ENCODE results near the gene RPS6KA1. TPM values are rescaled to one million over a fixed set of nuclear protein-coding genes. Genes with fewer than 3 reads are reported as not detected.

RPS6KA1 gene
- total and polyA plus RNA-seq, 2 of the 13 experiments (the other 11 are each of a cell fraction or from before 2014, with no cell fraction given), result 19.6 to 24.2 TPM

DNA sequence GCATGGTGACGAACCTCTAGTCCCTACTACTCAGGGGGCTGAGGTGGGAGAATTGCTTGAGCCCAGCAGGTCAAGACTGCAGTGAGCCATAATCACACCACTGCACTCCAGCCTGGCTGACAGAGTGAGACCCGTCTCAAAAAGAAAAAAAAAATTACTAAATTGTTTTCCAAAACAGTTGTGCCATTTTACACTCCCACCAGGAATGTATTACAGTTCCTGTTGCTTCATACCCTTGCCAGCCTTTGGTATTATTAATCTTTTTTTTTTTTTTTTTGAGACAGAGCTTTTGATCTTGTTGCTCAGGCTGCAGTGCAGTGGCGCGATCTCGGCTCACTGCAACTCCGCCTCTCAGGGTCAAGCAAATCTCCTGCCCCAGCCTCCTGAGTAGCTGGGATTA lies 55.9 kb downstream of the RPS6KA1 start:
- no peaks in the 10 kb centered on the region for H3K4me1 ChIP-seq (ENCODE audit: insufficient read depth, low read length)
- ChIA-PET CTCF (ENCODE audit: low intra/inter-chr PET ratio, low total read pairs) (no interaction called here), POLR2A (no interaction called here)
- no peaks in the 10 kb centered on the region for H4K20me1 ChIP-seq (ENCODE audit: insufficient read depth, low read length)
- no peaks in the 10 kb centered on the region for H3K27me3 ChIP-seq (ENCODE audit: control insufficient read depth in 1 of 2, insufficient read depth in 2 of 2, low read length in 2 of 2)
- no peak overlapping the region for H3K4me3 ChIP-seq (replicated peaks in 1 of 3; ENCODE audit: insufficient read depth in 1 of 3, low read depth in 2 of 3, low read length in 3 of 3)
- no TSS peak for BruUV-seq (replicated peaks)
- FAIRE-seq (no peak), DNase-seq (ENCODE audit: low spot score) (no peak), ATAC-seq (no peak)
- 26% methylated on average over 6 of the region's 6 CpGs for WGBS (ENCODE audit: low lambda C conversion rate)
- H2AFZ ChIP-seq (ENCODE audit: low read length), result no peak overlapping the region
- no peak overlapping the region for H3K9ac ChIP-seq (ENCODE audit: insufficient read depth, low read depth, low read length)
- no peaks in the 10 kb centered on the region for H3K36me3 ChIP-seq (replicated peaks in 1 of 2; ENCODE audit: control insufficient read depth in 1 of 2, insufficient read depth in 2 of 2, low read length in 2 of 2)
- in situ Hi-C loops (cut with HindIII; ENCODE audit: extremely low pct_ligation_motif_present, low pct_unique_long_range_greater_than_20kb), result no loop called here
- H3K9me3 ChIP-seq (ENCODE audit: low read length), result peaks cover 12% of the 10 kb centered on the region
- intact Hi-C loops (cut with micrococcal nuclease; ENCODE audit: unreplicated experiment), result no loop called here
- H3K27ac ChIP-seq (ENCODE audit: extremely low read length, insufficient read depth, low read length), result no peak overlapping the region
- H3K79me2 ChIP-seq (ENCODE audit: insufficient read depth, low read length), result no peaks in the 10 kb centered on the region
- no peak overlapping the region for H3K4me2 ChIP-seq (ENCODE audit: low read depth, low read length)
- no peak for TF ChIP-seq IKZF4 (CRISPR knock-in tag; IDR thresholded peaks at IDR 0.05; ENCODE audit: borderline replicate concordance, low read depth, not compliant biosample characterization)
- TF ChIP-seq, protein P1, sequence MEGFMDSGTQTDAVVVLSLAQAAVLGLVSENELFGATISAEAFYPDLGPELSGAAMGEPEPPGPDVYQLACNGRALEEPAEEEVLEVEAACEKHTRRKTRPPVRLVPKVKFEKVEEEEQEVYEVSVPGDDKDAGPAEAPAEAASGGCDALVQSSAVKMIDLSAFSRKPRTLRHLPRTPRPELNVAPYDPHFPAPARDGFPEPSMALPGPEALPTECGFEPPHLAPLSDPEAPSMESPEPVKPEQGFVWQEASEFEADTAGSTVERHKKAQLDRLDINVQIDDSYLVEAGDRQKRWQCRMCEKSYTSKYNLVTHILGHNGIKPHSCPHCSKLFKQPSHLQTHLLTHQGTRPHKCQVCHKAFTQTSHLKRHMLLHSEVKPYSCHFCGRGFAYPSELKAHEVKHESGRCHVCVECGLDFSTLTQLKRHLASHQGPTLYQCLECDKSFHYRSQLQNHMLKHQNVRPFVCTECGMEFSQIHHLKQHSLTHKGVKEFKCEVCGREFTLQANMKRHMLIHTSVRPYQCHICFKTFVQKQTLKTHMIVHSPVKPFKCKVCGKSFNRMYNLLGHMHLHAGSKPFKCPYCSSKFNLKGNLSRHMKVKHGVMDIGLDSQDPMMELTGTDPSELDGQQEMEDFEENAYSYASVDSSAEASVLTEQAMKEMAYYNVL (CRISPR knock-in tag; IDR thresholded peaks at IDR 0.05; ENCODE audit: borderline replicate concordance), result no peak
- no peak for TF ChIP-seq ZNF772 (CRISPR knock-in tag; IDR thresholded peaks at IDR 0.05)
- TF ChIP-seq ZNF775 (CRISPR knock-in tag; IDR thresholded peaks at IDR 0.05; ENCODE audit: borderline replicate concordance), result no peak
- no peak for TF ChIP-seq HNRNPH1 (optimal IDR thresholded peaks at IDR 0.05; ENCODE audit: low read depth, low read length)
- no peak for TF ChIP-seq MYC (CRISPR knock-in tag; IDR thresholded peaks at IDR 0.05; ENCODE audit: borderline replicate concordance)
- no peak for TF ChIP-seq ZFP90 (CRISPR knock-in tag; IDR thresholded peaks at IDR 0.05; ENCODE audit: borderline replicate concordance)
- TF ChIP-seq, protein P2, sequence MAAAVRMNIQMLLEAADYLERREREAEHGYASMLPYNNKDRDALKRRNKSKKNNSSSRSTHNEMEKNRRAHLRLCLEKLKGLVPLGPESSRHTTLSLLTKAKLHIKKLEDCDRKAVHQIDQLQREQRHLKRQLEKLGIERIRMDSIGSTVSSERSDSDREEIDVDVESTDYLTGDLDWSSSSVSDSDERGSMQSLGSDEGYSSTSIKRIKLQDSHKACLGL (CRISPR knock-in tag; IDR thresholded peaks at IDR 0.05), result no peak
- no peak for TF ChIP-seq SP4 (CRISPR knock-in tag; IDR thresholded peaks at IDR 0.05)
- TF ChIP-seq, protein P3, sequence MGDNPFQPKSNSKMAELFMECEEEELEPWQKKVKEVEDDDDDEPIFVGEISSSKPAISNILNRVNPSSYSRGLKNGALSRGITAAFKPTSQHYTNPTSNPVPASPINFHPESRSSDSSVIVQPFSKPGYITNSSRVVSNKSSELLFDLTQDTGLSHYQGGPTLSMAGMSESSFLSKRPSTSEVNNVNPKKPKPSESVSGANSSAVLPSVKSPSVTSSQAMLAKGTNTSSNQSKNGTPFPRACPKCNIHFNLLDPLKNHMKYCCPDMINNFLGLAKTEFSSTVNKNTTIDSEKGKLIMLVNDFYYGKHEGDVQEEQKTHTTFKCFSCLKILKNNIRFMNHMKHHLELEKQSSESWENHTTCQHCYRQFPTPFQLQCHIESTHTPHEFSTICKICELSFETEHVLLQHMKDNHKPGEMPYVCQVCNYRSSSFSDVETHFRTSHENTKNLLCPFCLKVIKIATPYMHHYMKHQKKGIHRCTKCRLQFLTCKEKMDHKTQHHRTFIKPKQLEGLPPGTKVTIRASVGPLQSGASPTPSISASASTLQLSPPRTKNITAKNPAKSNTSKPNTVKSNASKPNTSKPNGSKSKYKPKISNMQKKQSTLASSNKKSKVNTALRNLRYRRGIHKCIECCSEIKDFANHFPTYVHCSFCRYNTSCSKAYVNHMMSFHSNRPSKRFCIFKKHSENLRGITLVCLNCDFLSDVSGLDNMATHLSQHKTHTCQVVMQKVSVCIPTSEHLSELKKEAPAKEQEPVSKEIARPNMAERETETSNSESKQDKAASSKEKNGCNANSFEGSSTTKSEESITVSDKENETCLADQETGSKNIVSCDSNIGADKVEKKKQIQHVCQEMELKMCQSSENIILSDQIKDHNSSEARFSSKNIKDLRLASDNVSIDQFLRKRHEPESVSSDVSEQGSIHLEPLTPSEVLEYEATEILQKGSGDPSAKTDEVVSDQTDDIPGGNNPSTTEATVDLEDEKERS (CRISPR knock-in tag; IDR thresholded peaks at IDR 0.05), result no peak
- TF ChIP-seq RXRB (CRISPR knock-in tag; IDR thresholded peaks at IDR 0.05; ENCODE audit: borderline replicate concordance), result no peak
- no peak for TF ChIP-seq POLR2G (IDR thresholded peaks at IDR 0.05; ENCODE audit: low read depth, low read length)
- TF ChIP-seq, protein P4, sequence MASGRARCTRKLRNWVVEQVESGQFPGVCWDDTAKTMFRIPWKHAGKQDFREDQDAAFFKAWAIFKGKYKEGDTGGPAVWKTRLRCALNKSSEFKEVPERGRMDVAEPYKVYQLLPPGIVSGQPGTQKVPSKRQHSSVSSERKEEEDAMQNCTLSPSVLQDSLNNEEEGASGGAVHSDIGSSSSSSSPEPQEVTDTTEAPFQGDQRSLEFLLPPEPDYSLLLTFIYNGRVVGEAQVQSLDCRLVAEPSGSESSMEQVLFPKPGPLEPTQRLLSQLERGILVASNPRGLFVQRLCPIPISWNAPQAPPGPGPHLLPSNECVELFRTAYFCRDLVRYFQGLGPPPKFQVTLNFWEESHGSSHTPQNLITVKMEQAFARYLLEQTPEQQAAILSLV (CRISPR knock-in tag; IDR thresholded peaks at IDR 0.05; ENCODE audit: borderline replicate concordance), result no peak
- TF ChIP-seq SP2 (CRISPR knock-in tag; IDR thresholded peaks at IDR 0.05), result no peak
